A549 (cell line): ENCODE results near the gene TMEM82. TPM values are rescaled to one million over a fixed set of nuclear protein-coding genes. Genes with fewer than 3 reads are reported as not detected.

ENCODE experiments used
- ATAC-seq, 2 experiments: fragments of 200-7000 bp in 1 of 2; fragments of >200 bp in 1 of 2; cut with Nextera tagmentation in 1 of 2; cut with Tn5 transposase in 1 of 2; 3 replicates each; pipeline versions ENCODE4 v1.8.0 to v1.9.1; 2018 to 2020; ENCODE audit warnings: mild to moderate bottlenecking in 1 of 2, moderate library complexity in 1 of 2
- CTCF ChIA-PET: fragments of 300-600 bp; sonication (Branson Sonifier 250); formaldehyde crosslinking; extraction: SDS; loops from one replicate; lab custom pipeline; 2021; ENCODE audit warnings: antibody characterized with exemption, inconsistent platforms; lab: Yijun Ruan, JAX
- POLR2A ChIA-PET: fragments of 350-600 bp; formaldehyde crosslinking; extraction: SDS; loops from one replicate; lab custom pipeline; 2021; ENCODE audit warnings: antibody characterized with exemption, inconsistent platforms; lab: Yijun Ruan, JAX
- DNase-seq, 2 experiments: peaks; one replicate each; pipeline versions ENCODE4 v3.0.0 to v3.0.0-alpha.2; 2011 to 2016; ENCODE audit warnings: low read depth in 1 of 2, low spot score in 1 of 2
- FAIRE-seq: peaks from 2 replicates; lab custom pipeline; 2011; peaks lifted over from hg19 to GRCh38; lab: Jason Lieb, UNC
- H3K27ac ChIP-seq, 2 experiments: fragments of >200 bp; sonication (Bioruptor Twin); formaldehyde crosslinking; 3 replicates each; pipeline ENCODE4 v1.5.1; 2016 to 2017
- H3K4me1 ChIP-seq: fragments of >200 bp; sonication (Bioruptor Twin); formaldehyde crosslinking; 3 replicates; pipeline ENCODE4 v1.6.1; 2016
- H3K4me2 ChIP-seq: fragments of >200 bp; sonication (Bioruptor Twin); formaldehyde crosslinking; 3 replicates; pipeline ENCODE4 v1.6.1; 2016
- H3K4me3 ChIP-seq: fragments of >200 bp; sonication (Bioruptor Twin); formaldehyde crosslinking; 3 replicates; pipeline ENCODE4 v1.5.1; 2016
- H3K9me3 ChIP-seq: fragments of >200 bp; sonication (Bioruptor Twin); formaldehyde crosslinking; 3 replicates; pipeline ENCODE4 v1.6.1; 2016
- BHLHE40 ChIP-seq: IDR thresholded peaks from 2 replicates; pipeline ENCODE4 v1.6.1; 2012; ENCODE audit warnings: low read depth, low read length, inconsistent platforms
- CHD4 ChIP-seq: fragments of 200-600 bp; sonication (generic); IDR thresholded peaks from 2 replicates; pipeline ENCODE4 v1.6.1; 2016; ENCODE audit warnings: antibody characterized with exemption, mild to moderate bottlenecking, borderline replicate concordance
- EHMT2 ChIP-seq: fragments of 200-600 bp; sonication (generic); IDR thresholded peaks from 2 replicates; pipeline ENCODE4 v1.6.1; 2016; ENCODE audit warnings: antibody characterized with exemption, low read depth, mild to moderate bottlenecking, moderate library complexity
- EP300 ChIP-seq, 2 experiments: fragments of >200 bp; sonication (Bioruptor Twin); formaldehyde crosslinking; IDR thresholded peaks; 2 replicates in 1 of 2; 3 replicates in 1 of 2; pipeline ENCODE4 v1.6.1; 2016 to 2017
- ESRRA ChIP-seq: fragments of 150-350 bp; IDR thresholded peaks from 2 replicates; pipeline ENCODE4 v1.6.1; 2014; ENCODE audit warnings: mild to moderate bottlenecking, low read length, borderline replicate concordance
- FOSB ChIP-seq: fragments of 250-450 bp; sonication (Bioruptor Pico); IDR thresholded peaks from 2 replicates; pipeline ENCODE4 v1.5.0; 2020; ENCODE audit warnings: mild to moderate bottlenecking, moderate library complexity
- FOXS1 ChIP-seq: fragments of 250-450 bp; sonication (Bioruptor Pico); IDR thresholded peaks from 2 replicates; pipeline ENCODE4 v1.5.0; 2020; ENCODE audit warnings: mild to moderate bottlenecking, moderate library complexity
- HOXB13 ChIP-seq: fragments of 250-450 bp; sonication (Bioruptor Pico); IDR thresholded peaks from 2 replicates; pipeline ENCODE4 v1.5.0; 2020; ENCODE audit warnings: low read depth, mild to moderate bottlenecking, moderate library complexity
- MYC ChIP-seq: IDR thresholded peaks from 2 replicates; pipeline ENCODE4 v1.6.1; 2012; ENCODE audit warnings: mild to moderate bottlenecking, inconsistent platforms, low read length, improper control_type of control experiment, borderline replicate concordance
- NR3C1 ChIP-seq: fragments of >200 bp; sonication (Bioruptor Twin); formaldehyde crosslinking; IDR thresholded peaks from 3 replicates; pipeline ENCODE4 v1.6.1; 2017
- PHF8 ChIP-seq: fragments of 200-600 bp; sonication (generic); IDR thresholded peaks from 2 replicates; pipeline ENCODE4 v1.6.1; 2016; ENCODE audit warnings: low read depth, mild to moderate bottlenecking, antibody characterized with exemption, moderate library complexity, borderline replicate concordance
- RARB ChIP-seq: fragments of 250-450 bp; sonication (Bioruptor Pico); IDR thresholded peaks from 2 replicates; pipeline ENCODE4 v1.8.0; 2021; ENCODE audit warnings: mild to moderate bottlenecking, moderate library complexity
- RCOR1 ChIP-seq: fragments of 150-350 bp; IDR thresholded peaks from 2 replicates; pipeline ENCODE4 v1.6.1; 2014; ENCODE audit warnings: antibody characterized with exemption, low read length, low read depth
- RNF2 ChIP-seq: fragments of 200-600 bp; sonication (generic); IDR thresholded peaks from 2 replicates; pipeline ENCODE4 v1.6.1; 2016; ENCODE audit warnings: low read depth, mild to moderate bottlenecking, antibody characterized with exemption, moderate library complexity, borderline replicate concordance
- SMC3 ChIP-seq: fragments of >200 bp; sonication (Bioruptor Twin); formaldehyde crosslinking; IDR thresholded peaks from 3 replicates; pipeline ENCODE4 v1.6.1; 2018; ENCODE audit warnings: inconsistent platforms
- TFCP2L1 ChIP-seq: fragments of 250-450 bp; sonication (Bioruptor Pico); IDR thresholded peaks from 2 replicates; pipeline ENCODE4 v1.5.0; 2021; ENCODE audit warnings: mild to moderate bottlenecking
- ZNF302 ChIP-seq: fragments of 250-450 bp; sonication (Bioruptor Pico); IDR thresholded peaks from 2 replicates; pipeline ENCODE4 v1.9.0; 2021; ENCODE audit warnings: inconsistent platforms, mild to moderate bottlenecking, moderate library complexity
- WGBS: methylation state at CpG from one replicate; pipeline ENCODE4 v1.1.6; 2017; ENCODE audit errors: missing lambda C conversion rate; 5-methylcytosine and 5-hydroxymethylcytosine counted together
- polyA plus RNA-seq, 4 experiments: library from polyadenylated mRNA; depleted of rRNA in 3 of 4; stranded (reverse); fragments of >200 nt; fragmentation: RNase III in 1 of 4; extraction: RNeasy Plus Mini Kit Qiagen cat#74134 plus additional on column Dnase treatment in 1 of 4; gene quantifications; 2 replicates in 3 of 4; 3 replicates in 1 of 4; pipeline ENCODE4 v1.2.3, GENCODE V29; 2011 to 2017
- TF ChIP-seq, protein P1 (sequence below): IDR thresholded peaks from 2 replicates; pipeline ENCODE4 v1.6.1; 2012
- TF ChIP-seq, protein P2 (sequence below): IDR thresholded peaks from 2 replicates; pipeline ENCODE4 v1.6.1; 2012

TMEM82 gene
- polyA plus RNA-seq, 2 of the 4 experiments (the other 2 are of a cell fraction) = not detected

DNA sequence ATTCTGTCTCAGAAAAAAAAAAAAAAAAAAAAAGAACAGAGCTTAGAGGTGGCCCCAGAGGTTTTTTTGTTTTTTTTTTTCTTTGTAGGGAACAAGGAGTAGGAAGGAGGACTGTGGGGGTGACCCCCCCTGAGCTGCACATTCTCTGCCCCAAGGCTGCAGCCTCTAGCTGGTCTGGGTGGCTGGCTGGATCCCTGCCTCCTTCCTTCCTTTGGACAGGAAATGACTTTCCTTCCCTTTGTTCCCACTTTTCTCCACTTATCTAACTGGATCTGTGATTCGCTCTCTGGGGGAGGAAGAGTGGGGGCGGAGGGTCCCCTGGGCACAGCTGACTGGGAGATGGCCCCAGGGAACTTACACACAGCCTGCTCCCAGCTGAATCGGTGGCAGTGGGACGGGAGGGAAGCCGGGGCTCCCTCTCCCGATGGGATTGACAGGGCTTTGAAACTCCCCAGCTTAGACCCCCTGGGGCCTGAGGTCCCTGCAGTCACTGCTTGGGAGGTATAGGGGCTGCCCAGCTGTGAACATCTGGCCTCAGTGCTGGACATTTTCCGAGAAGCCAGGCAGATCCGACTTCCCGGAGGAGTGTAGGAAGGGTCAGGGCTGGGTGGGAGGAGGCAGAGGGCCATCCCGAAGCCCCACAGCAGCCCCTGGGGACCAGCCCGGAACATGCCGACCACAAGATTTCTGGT lies 18.4 kb downstream of the TMEM82 start:
- DNase-seq (no peak), ATAC-seq (no peak; a peak in 1 of 6 replicates), FAIRE-seq (no peak)
- Histone ChIP-seq H3K27ac (peak overlapping the region; percentile 94 to 99), H3K9me3 (no peaks in the 10 kb centered on the region), H3K4me2 (peak overlapping the region; percentile 85), H3K4me1 (peaks cover 52% of the 10 kb centered on the region), H3K4me3 (peak overlapping the region; percentile 97; the same call in 2 of the 3 replicates)
- POLR2A ChIA-PET = interaction anchor here (0.5 kb wide), 1 partner anchor 16 kb away, joined by 3 read pairs; no protein-coding TSS in a partner anchor
- WGBS = 44% methylated on average over 5 of the region's 12 CpGs
- TF ChIP-seq, protein P1, sequence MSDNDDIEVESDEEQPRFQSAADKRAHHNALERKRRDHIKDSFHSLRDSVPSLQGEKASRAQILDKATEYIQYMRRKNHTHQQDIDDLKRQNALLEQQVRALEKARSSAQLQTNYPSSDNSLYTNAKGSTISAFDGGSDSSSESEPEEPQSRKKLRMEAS = no peak
- TF ChIP-seq RNF2 = no peak
- no peak for TF ChIP-seq SMC3
- TF ChIP-seq NR3C1 = no peak
- TF ChIP-seq, all 56 proteins: peak for 0
- CTCF ChIA-PET = interaction anchor here (0.6 to 2.0 kb wide), 4 partner anchors 10 to 155 kb away, joined by 3 to 7 read pairs (median 4); no protein-coding TSS in a partner anchor

DNA sequence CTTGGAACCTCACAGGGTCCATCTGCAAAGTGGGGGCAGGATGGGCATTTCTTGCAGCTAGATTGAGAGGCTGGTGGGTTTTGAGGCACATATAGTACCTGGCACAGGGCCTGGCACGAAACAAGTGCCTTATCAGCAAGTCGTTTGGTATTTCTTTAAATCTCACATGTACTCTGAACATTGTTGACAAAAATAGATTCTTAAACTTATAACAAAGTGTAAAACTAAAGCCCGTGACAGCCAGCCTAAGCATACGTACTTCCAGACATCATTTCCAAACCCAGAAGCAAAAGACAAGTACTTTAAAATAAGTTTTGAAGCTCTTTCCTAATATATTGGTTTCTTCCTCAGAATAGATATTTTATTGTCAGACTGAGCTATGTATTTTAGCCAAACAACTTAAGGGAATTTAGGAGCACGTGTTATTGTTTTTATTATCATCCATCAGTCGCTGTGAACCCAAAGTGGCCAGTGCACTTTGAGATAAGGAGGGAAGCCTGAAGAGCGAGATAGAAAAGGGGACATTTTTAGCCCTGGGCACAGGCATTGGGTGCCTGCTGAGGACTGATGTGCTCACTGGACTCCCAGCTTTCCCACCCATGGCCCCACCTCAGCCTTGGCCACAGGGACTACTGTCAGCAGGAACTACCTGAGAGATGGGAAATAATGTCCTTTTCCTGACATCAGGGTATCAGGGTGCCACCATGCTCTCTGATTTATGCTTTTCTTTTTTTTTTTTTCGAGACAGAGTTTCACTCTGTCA lies 19.2 kb downstream of the TMEM82 start:
- peaks cover 43% of the 10 kb centered on the region for H3K4me1 ChIP-seq
- no peak overlapping the region for H3K4me3 ChIP-seq
- H3K27ac ChIP-seq = peak overlapping the region; percentile 94 to 99; a peak in 4 of 6 replicates
- ATAC-seq = no peak
- no peak for DNase-seq
- H3K9me3 ChIP-seq = no peaks in the 10 kb centered on the region
- no peak for FAIRE-seq
- no peak for TF ChIP-seq EP300 (IDR thresholded peaks at IDR 0.05)
- H3K4me2 ChIP-seq = no peak overlapping the region
- ChIA-PET POLR2A (interaction anchor here (0.5 kb wide), 1 partner anchor 15 kb away, joined by 3 read pairs; no protein-coding TSS in a partner anchor), CTCF (interaction anchor here (0.6 kb wide), 1 partner anchor 21 kb away, joined by 3 read pairs; no protein-coding TSS in a partner anchor)
- 90% methylated on average over 8 of the region's 8 CpGs for WGBS

DNA sequence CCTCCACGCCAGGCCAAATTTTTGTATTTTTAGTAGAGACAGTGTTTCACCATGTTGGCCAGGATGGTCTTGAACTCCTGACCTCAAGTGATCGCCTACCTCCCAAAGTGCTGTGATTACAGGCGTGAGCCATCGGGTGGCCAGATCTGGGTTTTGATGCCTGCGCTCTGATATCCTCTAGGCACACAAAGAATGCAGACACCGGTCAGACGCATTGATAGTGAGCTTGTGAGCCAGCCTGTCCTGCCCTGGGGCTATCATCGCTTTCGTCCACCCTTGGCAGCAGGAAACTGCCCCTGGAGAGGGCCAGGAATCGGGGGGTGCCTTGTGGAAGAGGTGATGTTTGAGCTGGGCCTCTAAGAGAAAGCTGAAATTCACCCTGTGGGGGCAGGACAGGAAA lies 20.2 kb downstream of the TMEM82 start:
- no peak overlapping the region for H3K4me2 ChIP-seq
- POLR2A ChIA-PET = no interaction called here
- 75% methylated on average over 7 of the region's 10 CpGs for WGBS
- H3K4me3 ChIP-seq = no peak overlapping the region
- FAIRE-seq = no peak
- CTCF ChIA-PET = interaction anchor here (1.0 kb wide), 1 partner anchor 10 kb away, joined by 3 read pairs; no protein-coding TSS in a partner anchor
- peaks cover 36% of the 10 kb centered on the region for H3K4me1 ChIP-seq
- peak in 1 of 2 experiments; percentile 41 for DNase-seq
- no peaks in the 10 kb centered on the region for H3K9me3 ChIP-seq
- H3K27ac ChIP-seq = peak overlapping the region in 1 of 2 experiments; percentile 41; a peak in 1 of 6 replicates
- no peak for ATAC-seq
- no peak for TF ChIP-seq EP300 (IDR thresholded peaks at IDR 0.05)
- TF ChIP-seq, protein P2, sequence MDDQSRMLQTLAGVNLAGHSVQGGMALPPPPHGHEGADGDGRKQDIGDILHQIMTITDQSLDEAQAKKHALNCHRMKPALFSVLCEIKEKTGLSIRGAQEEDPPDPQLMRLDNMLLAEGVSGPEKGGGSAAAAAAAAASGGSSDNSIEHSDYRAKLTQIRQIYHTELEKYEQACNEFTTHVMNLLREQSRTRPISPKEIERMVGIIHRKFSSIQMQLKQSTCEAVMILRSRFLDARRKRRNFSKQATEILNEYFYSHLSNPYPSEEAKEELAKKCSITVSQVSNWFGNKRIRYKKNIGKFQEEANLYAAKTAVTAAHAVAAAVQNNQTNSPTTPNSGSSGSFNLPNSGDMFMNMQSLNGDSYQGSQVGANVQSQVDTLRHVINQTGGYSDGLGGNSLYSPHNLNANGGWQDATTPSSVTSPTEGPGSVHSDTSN = no peak
- no peak for TF ChIP-seq CHD4
- TF ChIP-seq TFCP2L1 (CRISPR knock-in tag) = no peak
- TF ChIP-seq FOSB (CRISPR knock-in tag) = no peak
- no peak for TF ChIP-seq EHMT2
- TF ChIP-seq MYC = no peak
- no peak for TF ChIP-seq RNF2
- TF ChIP-seq FOXS1 (CRISPR knock-in tag) = no peak
- TF ChIP-seq ESRRA = no peak
- TF ChIP-seq BHLHE40 = no peak
- no peak for TF ChIP-seq RCOR1

DNA sequence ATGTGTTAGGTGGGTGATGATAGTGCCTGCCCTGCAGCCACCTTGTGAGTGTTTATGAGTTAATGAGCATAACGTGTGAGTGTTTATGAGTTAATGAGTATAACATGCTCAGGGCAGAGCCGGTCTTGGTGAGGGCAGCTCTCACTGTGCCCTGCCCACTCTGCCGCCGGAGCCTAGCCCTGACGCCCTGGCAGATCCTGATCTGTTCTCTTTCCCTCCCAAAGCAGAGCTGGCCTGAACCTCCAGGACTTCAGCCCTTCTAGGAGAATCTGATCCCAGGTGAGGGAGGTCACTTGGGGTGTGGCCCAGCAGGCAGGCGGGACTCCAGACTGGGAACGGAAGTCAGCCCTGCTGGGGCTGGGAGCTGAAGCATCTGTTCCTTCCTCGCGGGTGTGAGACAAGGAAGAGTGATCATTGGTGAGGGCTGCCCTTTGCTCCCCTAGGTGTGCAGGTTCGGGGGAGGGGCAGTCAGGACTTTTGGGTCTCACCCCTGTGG lies 22.0 kb downstream of the TMEM82 start:
- H3K27ac ChIP-seq = peak overlapping the region in 1 of 2 experiments; percentile 73; a peak in 3 of 6 replicates
- TF ChIP-seq RCOR1 (no peak), RARB (CRISPR knock-in tag) (no peak), ZNF302 (CRISPR knock-in tag) (no peak), HOXB13 (CRISPR knock-in tag) (no peak), PHF8 (no peak)
- WGBS = 73% methylated on average over 6 of the region's 10 CpGs
- ChIA-PET CTCF (interaction anchor here (1.0 kb wide), 1 partner anchor 12 kb away, joined by 3 read pairs; no protein-coding TSS in a partner anchor), POLR2A (no interaction called here)
- DNase-seq = no peak
- no peak overlapping the region for H3K4me3 ChIP-seq
- no peak for FAIRE-seq
- H3K9me3 ChIP-seq = no peaks in the 10 kb centered on the region
- peaks cover 27% of the 10 kb centered on the region for H3K4me1 ChIP-seq
- ATAC-seq = peak in 1 of 2 experiments; percentile 27; a peak in 3 of 6 replicates
- no peak overlapping the region for H3K4me2 ChIP-seq
